Measurements from ENCODE around the gene ZC3HAV1. TPM values are rescaled to one million over a fixed set of nuclear protein-coding genes. Genes with fewer than 3 reads are reported as not detected.

Gene ZC3HAV1
- total and polyA plus RNA-seq, 9 of the 15 experiments (the other 6 are each of a cell fraction or from before 2014, with no cell fraction given), result 11.9 to 40.5 (median 23.9) TPM

GRCh38 chr7:139111147-139111546 is 1.6 kb upstream of the ZC3HAV1 start:
- no peaks in the 10 kb centered on the region for H3K27me3 ChIP-seq (ENCODE audit: control insufficient read depth in 2 of 2, insufficient read depth in 2 of 2, low read length in 2 of 2)
- intact Hi-C loops (cut with micrococcal nuclease), result no loop called here
- H3K79me2 ChIP-seq (ENCODE audit: control insufficient read depth, insufficient read depth, low read length), result peaks cover 31% of the 10 kb centered on the region

More at GRCh38 chr7:139111147-139111546, 1.6 kb upstream of the ZC3HAV1 start:
- no peak overlapping the region for H3K4me2 ChIP-seq (ENCODE audit: insufficient read depth, low read length)
- no peaks in the 10 kb centered on the region for H3K36me3 ChIP-seq (ENCODE audit: control insufficient read depth, insufficient read depth, low read length)
- DNase-seq (ENCODE audit: extremely low read depth in 1 of 4, low spot score in 3 of 4) (no peak), ATAC-seq (no peak), FAIRE-seq (no peak)
- TF ChIP-seq HMG20B (CRISPR knock-in tag; IDR thresholded peaks at IDR 0.05), result no peak
- TF ChIP-seq ESRRB (CRISPR knock-in tag; IDR thresholded peaks at IDR 0.05; ENCODE audit: borderline replicate concordance), result no peak
- TF ChIP-seq SAFB2 (IDR thresholded peaks at IDR 0.05; ENCODE audit: borderline replicate concordance, low read depth, low read length, severe bottlenecking), result no peak
- no peak for TF ChIP-seq POLR2AphosphoS2 (IDR thresholded peaks at IDR 0.05; ENCODE audit: low read length)
- no peak for TF ChIP-seq DPF2 (IDR thresholded peaks at IDR 0.05)
- TF ChIP-seq, protein P1, sequence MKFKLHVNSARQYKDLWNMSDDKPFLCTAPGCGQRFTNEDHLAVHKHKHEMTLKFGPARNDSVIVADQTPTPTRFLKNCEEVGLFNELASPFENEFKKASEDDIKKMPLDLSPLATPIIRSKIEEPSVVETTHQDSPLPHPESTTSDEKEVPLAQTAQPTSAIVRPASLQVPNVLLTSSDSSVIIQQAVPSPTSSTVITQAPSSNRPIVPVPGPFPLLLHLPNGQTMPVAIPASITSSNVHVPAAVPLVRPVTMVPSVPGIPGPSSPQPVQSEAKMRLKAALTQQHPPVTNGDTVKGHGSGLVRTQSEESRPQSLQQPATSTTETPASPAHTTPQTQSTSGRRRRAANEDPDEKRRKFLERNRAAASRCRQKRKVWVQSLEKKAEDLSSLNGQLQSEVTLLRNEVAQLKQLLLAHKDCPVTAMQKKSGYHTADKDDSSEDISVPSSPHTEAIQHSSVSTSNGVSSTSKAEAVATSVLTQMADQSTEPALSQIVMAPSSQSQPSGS (CRISPR knock-in tag; IDR thresholded peaks at IDR 0.05), result no peak
- TF ChIP-seq GABPB1 (CRISPR knock-in tag; IDR thresholded peaks at IDR 0.05), result no peak
- TF ChIP-seq NBN (IDR thresholded peaks at IDR 0.05; ENCODE audit: low read depth), result no peak
- TF ChIP-seq ZNF584 (CRISPR knock-in tag; IDR thresholded peaks at IDR 0.05; ENCODE audit: low read depth), result no peak
- TF ChIP-seq ZNF324 (CRISPR knock-in tag; IDR thresholded peaks at IDR 0.05), result no peak
- no peak for TF ChIP-seq TEAD4 (IDR thresholded peaks at IDR 0.05; ENCODE audit: low read length)
- TF ChIP-seq TEAD4 (CRISPR knock-in tag; IDR thresholded peaks at IDR 0.05; ENCODE audit: borderline replicate concordance), result no peak
- TF ChIP-seq TSHZ1 (CRISPR knock-in tag; IDR thresholded peaks at IDR 0.05), result no peak
- BruUV-seq (replicated peaks), result no TSS peak
- ChIA-PET POLR2A (no interaction called here), CTCF (ENCODE audit: low intra/inter-chr PET ratio) (no interaction called here)
- H4K20me1 ChIP-seq (replicated peaks; ENCODE audit: control insufficient read depth, insufficient read depth, low read length), result no peaks in the 10 kb centered on the region; the same call in 1 of the 2 replicates
- peaks cover 19 to 37% of the 10 kb centered on the region in 2 experiments for H3K4me1 ChIP-seq (replicated peaks in 1 of 2; ENCODE audit: control insufficient read depth in 2 of 2, insufficient read depth in 2 of 2, low read length in 2 of 2)
- H3K9ac ChIP-seq (ENCODE audit: insufficient read depth in 1 of 2, low read depth in 2 of 2, low read length in 2 of 2), result no peak overlapping the region
- H3K9me1 ChIP-seq (ENCODE audit: control insufficient read depth, insufficient read depth, low read length), result no peaks in the 10 kb centered on the region
- H3K9me3 ChIP-seq (replicated peaks; ENCODE audit: control insufficient read depth, insufficient read depth, low read depth, low read length), result no peaks in the 10 kb centered on the region
- H3K27ac ChIP-seq (ENCODE audit: extremely low read depth, low read depth, low read length), result no peak overlapping the region
- in situ Hi-C loops (cut with MboI), result no loop called here
- no peak overlapping the region for H2AFZ ChIP-seq (ENCODE audit: low read depth, low read length)
- WGBS (ENCODE audit: insufficient coverage, low coverage, missing lambda C conversion rate), result 92% methylated on average over 1 of the region's 1 CpG
- no peak overlapping the region for H3K4me3 ChIP-seq

Data from K562 (cell line).